SH-SY5Y (cell line): Measurements from ENCODE around the gene PRDX5.

Experiments
- GATA2 ChIP-seq: IDR thresholded peaks from 2 replicates; pipeline ENCODE4 v1.6.1; 2011; ENCODE audit warnings: mild to moderate bottlenecking, low read depth, low read length
- GATA3 ChIP-seq: IDR thresholded peaks from 2 replicates; pipeline ENCODE4 v1.6.1; 2011; ENCODE audit warnings: low read depth, mild to moderate bottlenecking, low read length, moderate library complexity

GRCh38 chr11:64305691-64306562 is 12.0 kb upstream of the PRDX5 start:
- TF ChIP-seq GATA3 (no peak), GATA2 (no peak)
